ENCODE data around the gene FBXL20. TPM values are rescaled to one million over a fixed set of nuclear protein-coding genes. Genes with fewer than 3 reads are reported as not detected.
"Not testable (repeated sequence)": the region's sequence is repeated elsewhere in the genome, so short reads cannot be mapped to it uniquely, and the experiment has no call there.

The FBXL20 gene
- total RNA-seq, 1 experiment from 2014 or later: 9.7 TPM

DNA sequence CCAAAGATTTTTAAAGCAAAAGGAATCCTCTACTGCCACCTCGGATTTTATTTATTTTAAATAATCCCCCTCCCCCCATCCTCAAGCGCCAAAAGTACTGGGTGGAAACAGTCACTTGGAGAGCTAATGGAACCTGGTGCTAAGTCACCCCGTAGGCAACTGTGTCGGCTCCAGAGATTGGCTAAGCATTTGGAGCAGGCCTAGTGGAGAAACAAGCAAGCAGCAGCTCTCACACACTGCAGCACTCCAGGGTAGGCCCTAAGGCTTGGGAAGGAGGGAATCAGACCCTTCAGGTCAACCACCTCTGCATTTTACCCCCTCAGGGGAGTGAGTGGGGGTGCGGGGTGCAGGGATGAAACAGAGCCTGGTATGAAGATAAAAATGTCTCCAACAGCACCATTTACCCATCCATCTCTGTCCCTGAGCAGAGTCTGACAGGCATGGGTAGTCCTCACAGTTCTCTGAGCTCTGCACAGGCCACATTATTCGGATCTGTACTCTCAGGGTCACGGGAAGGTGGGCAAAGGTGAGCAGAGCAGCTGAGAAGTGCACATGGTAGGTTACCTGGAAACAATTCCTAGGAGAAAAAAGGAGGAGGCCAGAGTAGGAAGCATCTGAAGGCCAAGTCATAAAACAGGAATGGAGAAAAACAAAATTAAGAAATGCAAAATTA lies 148.5 kb downstream of the FBXL20 start (continued):
- TF ChIP-seq FOXP1 (CRISPR knock-in tag; IDR thresholded peaks at IDR 0.05; ENCODE audit: borderline replicate concordance): no peak
- TF ChIP-seq, protein P1, sequence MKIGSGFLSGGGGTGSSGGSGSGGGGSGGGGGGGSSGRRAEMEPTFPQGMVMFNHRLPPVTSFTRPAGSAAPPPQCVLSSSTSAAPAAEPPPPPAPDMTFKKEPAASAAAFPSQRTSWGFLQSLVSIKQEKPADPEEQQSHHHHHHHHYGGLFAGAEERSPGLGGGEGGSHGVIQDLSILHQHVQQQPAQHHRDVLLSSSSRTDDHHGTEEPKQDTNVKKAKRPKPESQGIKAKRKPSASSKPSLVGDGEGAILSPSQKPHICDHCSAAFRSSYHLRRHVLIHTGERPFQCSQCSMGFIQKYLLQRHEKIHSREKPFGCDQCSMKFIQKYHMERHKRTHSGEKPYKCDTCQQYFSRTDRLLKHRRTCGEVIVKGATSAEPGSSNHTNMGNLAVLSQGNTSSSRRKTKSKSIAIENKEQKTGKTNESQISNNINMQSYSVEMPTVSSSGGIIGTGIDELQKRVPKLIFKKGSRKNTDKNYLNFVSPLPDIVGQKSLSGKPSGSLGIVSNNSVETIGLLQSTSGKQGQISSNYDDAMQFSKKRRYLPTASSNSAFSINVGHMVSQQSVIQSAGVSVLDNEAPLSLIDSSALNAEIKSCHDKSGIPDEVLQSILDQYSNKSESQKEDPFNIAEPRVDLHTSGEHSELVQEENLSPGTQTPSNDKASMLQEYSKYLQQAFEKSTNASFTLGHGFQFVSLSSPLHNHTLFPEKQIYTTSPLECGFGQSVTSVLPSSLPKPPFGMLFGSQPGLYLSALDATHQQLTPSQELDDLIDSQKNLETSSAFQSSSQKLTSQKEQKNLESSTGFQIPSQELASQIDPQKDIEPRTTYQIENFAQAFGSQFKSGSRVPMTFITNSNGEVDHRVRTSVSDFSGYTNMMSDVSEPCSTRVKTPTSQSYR (CRISPR knock-in tag; IDR thresholded peaks at IDR 0.05): no peak
- no peak for TF ChIP-seq ZNF219 (CRISPR knock-in tag; IDR thresholded peaks at IDR 0.05; ENCODE audit: borderline replicate concordance)
- TF ChIP-seq SOX15 (CRISPR knock-in tag; IDR thresholded peaks at IDR 0.05): no peak
- TF ChIP-seq SP1 (CRISPR knock-in tag; conservative IDR thresholded peaks at IDR 0.05): no peak
- no peak for TF ChIP-seq HMGA2 (CRISPR knock-in tag; IDR thresholded peaks at IDR 0.05)
- TF ChIP-seq ZSCAN18 (CRISPR knock-in tag; IDR thresholded peaks at IDR 0.05): no peak
- TF ChIP-seq CREM (CRISPR knock-in tag; IDR thresholded peaks at IDR 0.05): no peak
- no peak for TF ChIP-seq ETV6 (CRISPR knock-in tag; IDR thresholded peaks at IDR 0.05)
- no peak for TF ChIP-seq TCF7 (CRISPR knock-in tag; IDR thresholded peaks at IDR 0.05; ENCODE audit: low read depth)
- TF ChIP-seq ELF4 (CRISPR knock-in tag; IDR thresholded peaks at IDR 0.05; ENCODE audit: low read depth): no peak
- TF ChIP-seq, protein P2, sequence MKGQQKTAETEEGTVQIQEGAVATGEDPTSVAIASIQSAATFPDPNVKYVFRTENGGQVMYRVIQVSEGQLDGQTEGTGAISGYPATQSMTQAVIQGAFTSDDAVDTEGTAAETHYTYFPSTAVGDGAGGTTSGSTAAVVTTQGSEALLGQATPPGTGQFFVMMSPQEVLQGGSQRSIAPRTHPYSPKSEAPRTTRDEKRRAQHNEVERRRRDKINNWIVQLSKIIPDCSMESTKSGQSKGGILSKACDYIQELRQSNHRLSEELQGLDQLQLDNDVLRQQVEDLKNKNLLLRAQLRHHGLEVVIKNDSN (CRISPR knock-in tag; IDR thresholded peaks at IDR 0.05): no peak

DNA sequence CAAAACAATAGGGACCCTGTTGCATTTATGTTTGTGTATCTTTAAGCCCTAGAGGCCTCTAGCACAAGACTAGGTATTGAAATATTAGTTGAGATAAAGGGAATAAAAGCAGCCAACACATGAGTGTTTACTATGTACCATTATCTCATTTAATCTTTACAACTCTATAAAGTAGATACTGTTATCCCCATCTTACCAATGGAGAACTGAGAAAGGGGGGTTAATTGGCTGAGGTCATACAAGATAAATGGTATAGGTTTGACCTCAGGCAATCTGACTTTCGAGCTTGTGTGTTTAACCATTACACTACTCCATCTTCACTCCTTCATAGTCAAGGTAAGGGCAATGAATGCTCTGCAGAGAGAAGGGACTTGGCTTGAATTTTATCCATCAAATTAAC lies 149.4 kb downstream of the FBXL20 start:
- H3K27me3 Mint-ChIP-seq (ENCODE audit: low read depth): no peaks in the 10 kb centered on the region; the same call in 1 of the 2 replicates
- TF ChIP-seq ZNF219 (CRISPR knock-in tag; IDR thresholded peaks at IDR 0.05; ENCODE audit: borderline replicate concordance) (no peak), HMGXB4 (CRISPR knock-in tag; IDR thresholded peaks at IDR 0.05) (no peak), ZNF671 (CRISPR knock-in tag; IDR thresholded peaks at IDR 0.05) (no peak), MXD4 (CRISPR knock-in tag; IDR thresholded peaks at IDR 0.05; ENCODE audit: borderline replicate concordance) (no peak), HMGA2 (CRISPR knock-in tag; IDR thresholded peaks at IDR 0.05) (no peak), NFYB (CRISPR knock-in tag; conservative IDR thresholded peaks at IDR 0.05; ENCODE audit: low read depth) (no peak)
- no peak overlapping the region for H3K4me3 Mint-ChIP-seq
- CTCF ChIA-PET: interaction anchor here (1.2 to 11.0 kb wide), 4 partner anchors 9 to 45 kb away, joined by 4 to 217 read pairs (median 10); no protein-coding TSS in a partner anchor
- no peaks in the 10 kb centered on the region for H3K36me3 Mint-ChIP-seq
- 0 out of 2 replicates have a peak, but pooled peaks cover 5% of the 10 kb centered on the region for H3K4me1 Mint-ChIP-seq
- H3K27ac Mint-ChIP-seq: no peak overlapping the region
- POLR2A ChIA-PET: no interaction called here
- ATAC-seq: no peak
- H3K9me3 Mint-ChIP-seq: no peaks in the 10 kb centered on the region
- DNase-seq (ENCODE audit: low spot score): no peak

DNA sequence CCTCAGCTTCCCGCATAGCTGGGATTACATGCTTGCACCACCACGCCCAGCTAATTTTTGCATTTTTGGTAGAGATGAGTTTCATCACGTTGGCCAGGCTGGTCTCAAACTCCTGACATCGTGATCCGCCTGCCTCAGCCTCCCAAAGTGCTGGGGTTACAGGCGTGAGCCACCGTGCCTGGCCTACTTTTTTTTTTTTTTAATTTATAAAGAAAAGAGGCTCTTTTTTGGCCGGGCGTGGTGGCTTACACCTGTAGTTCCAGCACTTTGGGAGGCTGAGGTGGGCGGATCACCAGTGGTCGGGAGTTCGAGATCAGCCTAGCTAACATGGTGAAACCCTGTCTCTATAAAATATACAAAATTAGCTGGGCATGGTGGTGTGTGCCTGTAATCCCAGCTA lies 151.3 kb downstream of the FBXL20 start:
- H3K27me3 Mint-ChIP-seq (ENCODE audit: low read depth); H3K4me1 Mint-ChIP-seq; H3K27ac Mint-ChIP-seq; ATAC-seq; DNase-seq (ENCODE audit: low spot score); H3K36me3 Mint-ChIP-seq; H3K4me3 Mint-ChIP-seq; H3K9me3 Mint-ChIP-seq; POLR2A ChIA-PET: not testable (repeated sequence)
- CTCF ChIA-PET: interaction anchor here (0.7 to 15.5 kb wide), 5 partner anchors 11 to 56 kb away, joined by 3 to 626 read pairs (median 5); no protein-coding TSS in a partner anchor

Measured in WTC11 (cell line).